ENCODE results near the gene CCNL2. TPM values are rescaled to one million over a fixed set of nuclear protein-coding genes. Genes with fewer than 3 reads are reported as not detected.

The CCNL2 gene
- total RNA-seq, 1 donor from 2014 or later = 134 TPM

GRCh38 chr1:1397839-1398523, 1.2 kb downstream of the CCNL2 start:
- TF ChIP-seq, protein P1, sequence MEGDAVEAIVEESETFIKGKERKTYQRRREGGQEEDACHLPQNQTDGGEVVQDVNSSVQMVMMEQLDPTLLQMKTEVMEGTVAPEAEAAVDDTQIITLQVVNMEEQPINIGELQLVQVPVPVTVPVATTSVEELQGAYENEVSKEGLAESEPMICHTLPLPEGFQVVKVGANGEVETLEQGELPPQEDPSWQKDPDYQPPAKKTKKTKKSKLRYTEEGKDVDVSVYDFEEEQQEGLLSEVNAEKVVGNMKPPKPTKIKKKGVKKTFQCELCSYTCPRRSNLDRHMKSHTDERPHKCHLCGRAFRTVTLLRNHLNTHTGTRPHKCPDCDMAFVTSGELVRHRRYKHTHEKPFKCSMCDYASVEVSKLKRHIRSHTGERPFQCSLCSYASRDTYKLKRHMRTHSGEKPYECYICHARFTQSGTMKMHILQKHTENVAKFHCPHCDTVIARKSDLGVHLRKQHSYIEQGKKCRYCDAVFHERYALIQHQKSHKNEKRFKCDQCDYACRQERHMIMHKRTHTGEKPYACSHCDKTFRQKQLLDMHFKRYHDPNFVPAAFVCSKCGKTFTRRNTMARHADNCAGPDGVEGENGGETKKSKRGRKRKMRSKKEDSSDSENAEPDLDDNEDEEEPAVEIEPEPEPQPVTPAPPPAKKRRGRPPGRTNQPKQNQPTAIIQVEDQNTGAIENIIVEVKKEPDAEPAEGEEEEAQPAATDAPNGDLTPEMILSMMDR (IDR thresholded peaks at IDR 0.05; ENCODE audit: insufficient read depth, low read length, poor library complexity, severe bottlenecking) = no peak
- Histone ChIP-seq H3K27me3 (ENCODE audit: control insufficient read depth, insufficient read depth, low read length) (no peaks in the 10 kb centered on the region), H3K36me3 (ENCODE audit: control insufficient read depth, insufficient read depth, low read length) (peaks cover 10% of the 10 kb centered on the region), H3K4me3 (ENCODE audit: low read depth, low read length) (peak overlapping the region; percentile 96)
- DNase-seq (ENCODE audit: low read depth) = no peak

- H3K27me3 ChIP-seq (ENCODE audit: control insufficient read depth, insufficient read depth, low read length) = no peaks in the 10 kb centered on the region
- H3K36me3 ChIP-seq (ENCODE audit: control insufficient read depth, insufficient read depth, low read length) = peaks cover 8% of the 10 kb centered on the region
- TF ChIP-seq, protein P1 (IDR thresholded peaks at IDR 0.05; ENCODE audit: insufficient read depth, low read length, poor library complexity, severe bottlenecking) = no peak
- no peak for DNase-seq (ENCODE audit: low read depth)
- H3K4me3 ChIP-seq (ENCODE audit: low read depth, low read length) = no peak overlapping the region
These were observed 4.0 kb downstream of the CCNL2 start for GRCh38 chr1:1395166-1395565.

DNA sequence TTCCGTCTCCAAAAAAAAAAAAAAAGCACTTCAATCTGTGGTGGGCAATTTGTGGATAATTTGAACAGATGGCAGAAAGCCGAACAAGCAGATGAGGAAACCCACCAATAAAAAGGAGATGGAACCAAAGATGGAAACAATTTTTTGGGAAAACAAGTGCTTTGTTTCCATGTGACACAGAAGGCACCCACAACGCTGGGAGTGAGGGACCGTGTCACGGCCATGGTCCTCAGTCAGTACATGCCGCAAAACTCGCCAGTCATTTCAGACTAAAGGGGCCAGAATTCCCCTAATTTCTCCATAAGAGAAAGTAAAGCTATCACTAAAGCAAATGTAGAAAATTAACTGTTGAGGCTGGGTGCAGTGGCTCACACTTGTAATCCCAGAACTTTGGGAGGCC, 5.0 kb downstream of the CCNL2 start:
- no peak for DNase-seq (ENCODE audit: low read depth)
- TF ChIP-seq, protein P1 (IDR thresholded peaks at IDR 0.05; ENCODE audit: insufficient read depth, low read length, poor library complexity, severe bottlenecking) = no peak
- Histone ChIP-seq H3K4me3 (ENCODE audit: low read depth, low read length) (no peak overlapping the region), H3K36me3 (ENCODE audit: control insufficient read depth, insufficient read depth, low read length) (peaks cover 7% of the 10 kb centered on the region), H3K27me3 (ENCODE audit: control insufficient read depth, insufficient read depth, low read length) (no peaks in the 10 kb centered on the region)

- no peak for DNase-seq (ENCODE audit: low read depth)
- H3K27me3 ChIP-seq (ENCODE audit: control insufficient read depth, insufficient read depth, low read length) = no peaks in the 10 kb centered on the region
- TF ChIP-seq, protein P1 (IDR thresholded peaks at IDR 0.05; ENCODE audit: insufficient read depth, low read length, poor library complexity, severe bottlenecking) = no peak
- peaks cover 7% of the 10 kb centered on the region for H3K36me3 ChIP-seq (ENCODE audit: control insufficient read depth, insufficient read depth, low read length)
- H3K4me3 ChIP-seq (ENCODE audit: low read depth, low read length) = no peak overlapping the region
These were observed 5.7 kb downstream of the CCNL2 start for GRCh38 chr1:1393428-1393827.

- Histone ChIP-seq H3K36me3 (ENCODE audit: control insufficient read depth, insufficient read depth, low read length) (peaks cover 7% of the 10 kb centered on the region), H3K27me3 (ENCODE audit: control insufficient read depth, insufficient read depth, low read length) (no peaks in the 10 kb centered on the region), H3K4me3 (ENCODE audit: low read depth, low read length) (no peak overlapping the region)
- TF ChIP-seq, protein P1 (IDR thresholded peaks at IDR 0.05; ENCODE audit: insufficient read depth, low read length, poor library complexity, severe bottlenecking) = no peak
- no peak for DNase-seq (ENCODE audit: low read depth)
These were observed 6.1 kb downstream of the CCNL2 start for GRCh38 chr1:1393014-1393413.

DNA sequence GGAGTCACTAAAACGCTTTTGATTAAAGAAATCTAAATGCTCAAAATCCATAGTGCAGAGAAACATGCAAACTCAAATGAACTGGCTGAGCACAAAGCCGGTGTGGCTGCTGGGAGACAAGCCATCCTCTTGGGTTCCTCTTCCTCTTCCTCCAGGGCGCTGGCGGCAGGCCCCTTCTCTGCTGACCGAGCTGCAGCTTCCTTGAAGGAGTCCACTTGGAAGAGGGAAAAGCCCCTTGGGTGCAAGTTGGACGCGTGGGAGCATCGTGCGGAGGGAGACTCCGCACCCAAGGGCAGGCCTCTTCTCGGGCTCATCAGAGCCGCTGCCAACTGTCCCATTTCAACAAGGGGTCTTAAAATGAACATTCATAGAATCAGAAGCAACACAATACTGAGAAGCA, 7.9 kb downstream of the CCNL2 start:
- no peak for DNase-seq (ENCODE audit: low read depth)
- Histone ChIP-seq H3K36me3 (ENCODE audit: control insufficient read depth, insufficient read depth, low read length) (peaks cover 10% of the 10 kb centered on the region), H3K4me3 (ENCODE audit: low read depth, low read length) (no peak overlapping the region), H3K27me3 (ENCODE audit: control insufficient read depth, insufficient read depth, low read length) (no peaks in the 10 kb centered on the region)
- TF ChIP-seq, protein P1 (IDR thresholded peaks at IDR 0.05; ENCODE audit: insufficient read depth, low read length, poor library complexity, severe bottlenecking) = no peak
